ENCODE data around the gene BZW1. TPM values are rescaled to one million over a fixed set of nuclear protein-coding genes. Genes with fewer than 3 reads are reported as not detected.

Gene BZW1
- total RNA-seq, 3 donors from 2014 or later (not counting 1 experiment from before 2014, with no cell fraction given) = 393 to 417 (median 411) TPM

DNA sequence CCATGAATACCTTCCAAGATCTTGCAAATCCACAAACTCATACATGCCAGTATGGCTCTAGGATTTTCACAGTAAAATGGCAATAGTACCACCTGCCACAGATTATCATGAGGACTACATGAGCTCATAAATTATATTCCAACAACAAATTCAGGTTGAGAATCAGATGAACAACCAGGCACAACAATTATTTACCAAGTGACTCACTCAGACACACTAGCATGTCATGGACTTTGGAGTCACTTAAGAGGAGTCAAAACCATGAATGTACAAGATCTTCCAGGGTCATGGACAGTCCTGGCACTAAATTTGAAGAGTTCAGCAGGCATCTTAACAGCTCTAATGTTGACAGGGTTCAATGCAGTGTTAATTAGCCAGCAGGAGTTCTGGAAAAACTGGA lies 34.4 kb upstream of the BZW1 start:
- Mint-ChIP-seq H3K27me3 (ENCODE audit: low read depth in 2 of 2) (peaks cover 4 to 13% of the 10 kb centered on the region in 2 donors), H3K4me3 (no peak overlapping the region), H3K27ac (no peak overlapping the region), H3K4me1 (no peaks in the 10 kb centered on the region), H3K9me3 (peaks cover 0 to 2% of the 10 kb centered on the region in 2 donors), H3K36me3 (no peaks in the 10 kb centered on the region)
- TF ChIP-seq, protein P1, sequence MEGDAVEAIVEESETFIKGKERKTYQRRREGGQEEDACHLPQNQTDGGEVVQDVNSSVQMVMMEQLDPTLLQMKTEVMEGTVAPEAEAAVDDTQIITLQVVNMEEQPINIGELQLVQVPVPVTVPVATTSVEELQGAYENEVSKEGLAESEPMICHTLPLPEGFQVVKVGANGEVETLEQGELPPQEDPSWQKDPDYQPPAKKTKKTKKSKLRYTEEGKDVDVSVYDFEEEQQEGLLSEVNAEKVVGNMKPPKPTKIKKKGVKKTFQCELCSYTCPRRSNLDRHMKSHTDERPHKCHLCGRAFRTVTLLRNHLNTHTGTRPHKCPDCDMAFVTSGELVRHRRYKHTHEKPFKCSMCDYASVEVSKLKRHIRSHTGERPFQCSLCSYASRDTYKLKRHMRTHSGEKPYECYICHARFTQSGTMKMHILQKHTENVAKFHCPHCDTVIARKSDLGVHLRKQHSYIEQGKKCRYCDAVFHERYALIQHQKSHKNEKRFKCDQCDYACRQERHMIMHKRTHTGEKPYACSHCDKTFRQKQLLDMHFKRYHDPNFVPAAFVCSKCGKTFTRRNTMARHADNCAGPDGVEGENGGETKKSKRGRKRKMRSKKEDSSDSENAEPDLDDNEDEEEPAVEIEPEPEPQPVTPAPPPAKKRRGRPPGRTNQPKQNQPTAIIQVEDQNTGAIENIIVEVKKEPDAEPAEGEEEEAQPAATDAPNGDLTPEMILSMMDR (IDR thresholded peaks at IDR 0.05) = no peak
- Histone ChIP-seq H3K27me3 (ENCODE audit: control insufficient read depth, insufficient read depth, low read length) (no peaks in the 10 kb centered on the region), H3K4me3 (ENCODE audit: low read length) (no peak overlapping the region), H3K36me3 (ENCODE audit: control insufficient read depth, insufficient read depth, low read length) (no peaks in the 10 kb centered on the region), H3K4me1 (ENCODE audit: control insufficient read depth, insufficient read depth, low read length) (no peaks in the 10 kb centered on the region), H3K27ac (ENCODE audit: low read length) (no peak overlapping the region), H3K9me3 (ENCODE audit: control insufficient read depth, insufficient read depth, low read length) (no peaks in the 10 kb centered on the region)
- DNase-seq = no peak
- intact Hi-C loops (cut with micrococcal nuclease) = no loop called here
- no peak for ATAC-seq

DNA sequence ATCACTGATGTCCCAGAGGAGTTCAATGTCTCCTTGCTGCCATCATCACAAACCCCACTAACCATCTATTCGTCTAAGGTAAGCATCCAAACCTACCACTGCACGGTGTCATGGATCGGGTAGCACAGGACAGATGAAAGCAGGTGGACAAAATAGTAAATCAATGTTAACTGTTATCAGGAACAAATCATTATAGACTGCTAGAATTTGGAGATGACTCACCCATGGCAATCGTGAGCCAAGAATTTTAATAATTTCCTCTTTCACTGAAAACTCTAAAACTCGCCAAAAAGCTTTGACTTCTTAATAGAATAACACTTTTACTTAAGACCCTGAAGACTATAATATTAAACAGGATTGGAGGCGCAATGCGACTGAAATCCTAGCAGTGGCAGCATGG lies 33.7 kb upstream of the BZW1 start:
- intact Hi-C loops (cut with micrococcal nuclease) = no loop called here
- Mint-ChIP-seq H3K27ac (no peak overlapping the region), H3K4me3 (no peak overlapping the region), H3K4me1 (no peaks in the 10 kb centered on the region), H3K36me3 (no peaks in the 10 kb centered on the region), H3K9me3 (peaks cover 0 to 2% of the 10 kb centered on the region in 2 donors), H3K27me3 (ENCODE audit: low read depth in 2 of 2) (peaks cover 4 to 6% of the 10 kb centered on the region in 2 donors)
- Histone ChIP-seq H3K9me3 (ENCODE audit: control insufficient read depth, insufficient read depth, low read length) (no peaks in the 10 kb centered on the region), H3K4me1 (ENCODE audit: control insufficient read depth, insufficient read depth, low read length) (no peaks in the 10 kb centered on the region), H3K4me3 (ENCODE audit: low read length) (no peak overlapping the region), H3K27me3 (ENCODE audit: control insufficient read depth, insufficient read depth, low read length) (no peaks in the 10 kb centered on the region), H3K36me3 (ENCODE audit: control insufficient read depth, insufficient read depth, low read length) (no peaks in the 10 kb centered on the region), H3K27ac (ENCODE audit: low read length) (no peak overlapping the region)
- ATAC-seq (no peak), DNase-seq (no peak)
- 85% methylated on average over 7 of the region's 7 CpGs for WGBS (ENCODE audit: insufficient coverage)
- TF ChIP-seq, protein P1 (IDR thresholded peaks at IDR 0.05) = no peak

DNA sequence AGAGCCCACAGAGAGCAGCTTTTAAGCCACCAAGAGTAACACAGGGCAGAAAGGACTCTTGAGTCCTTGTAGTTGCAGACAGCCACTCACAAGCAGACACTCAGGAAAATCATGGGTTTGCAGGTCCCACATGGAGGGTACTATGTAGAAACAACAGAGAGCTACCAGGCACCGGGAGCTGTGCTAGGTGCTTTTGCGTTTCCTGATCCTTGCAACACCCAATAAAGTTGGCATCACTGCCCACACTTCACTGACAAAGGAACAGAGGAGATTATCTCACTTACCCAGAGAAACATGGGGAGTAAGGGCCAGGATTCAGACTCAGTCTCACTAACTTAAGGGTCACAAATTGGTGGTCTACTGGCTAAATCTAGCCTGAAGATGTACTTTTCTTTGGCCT lies 32.5 kb upstream of the BZW1 start:
- WGBS (ENCODE audit: insufficient coverage) = 100% methylated on average over 2 of the region's 2 CpGs
- ATAC-seq = no peak
- intact Hi-C loops (cut with micrococcal nuclease) = no loop called here
- Mint-ChIP-seq H3K4me3 (no peak overlapping the region), H3K9me3 (no peaks in the 10 kb centered on the region), H3K36me3 (no peaks in the 10 kb centered on the region), H3K4me1 (no peaks in the 10 kb centered on the region), H3K27me3 (ENCODE audit: low read depth in 2 of 2) (peaks cover 6% of the 10 kb centered on the region in 2 donors), H3K27ac (no peak overlapping the region)
- H3K4me1 ChIP-seq (ENCODE audit: control insufficient read depth, insufficient read depth, low read length) = no peaks in the 10 kb centered on the region
- H3K4me3 ChIP-seq (ENCODE audit: low read length) = no peak overlapping the region
- H3K9me3 ChIP-seq (ENCODE audit: control insufficient read depth, insufficient read depth, low read length) = no peaks in the 10 kb centered on the region
- TF ChIP-seq, protein P1 (IDR thresholded peaks at IDR 0.05) = no peak
- no peak overlapping the region for H3K27ac ChIP-seq (ENCODE audit: low read length)
- no peaks in the 10 kb centered on the region for H3K36me3 ChIP-seq (ENCODE audit: control insufficient read depth, insufficient read depth, low read length)
- no peaks in the 10 kb centered on the region for H3K27me3 ChIP-seq (ENCODE audit: control insufficient read depth, insufficient read depth, low read length)
- no peak for DNase-seq

DNA sequence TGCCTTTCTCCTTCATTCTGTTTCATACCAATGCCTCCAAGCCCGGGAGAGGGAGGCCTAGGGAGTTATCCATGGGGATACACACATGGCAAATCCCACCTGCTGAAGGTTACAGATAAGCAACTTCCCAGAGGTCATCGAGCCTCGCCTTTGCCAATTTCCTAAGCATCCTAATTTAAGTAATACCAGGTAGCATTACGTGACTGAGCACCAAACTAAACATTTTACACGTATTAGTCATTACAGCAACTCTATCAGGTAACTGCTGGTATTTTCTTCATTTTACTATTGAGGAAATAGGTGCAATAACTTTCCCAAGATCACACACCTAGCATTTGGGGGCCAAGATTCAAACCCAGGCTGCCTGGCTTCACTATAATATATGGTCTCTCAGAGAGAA lies 30.1 kb upstream of the BZW1 start:
- no peaks in the 10 kb centered on the region for H3K36me3 Mint-ChIP-seq
- no peak overlapping the region for H3K4me3 ChIP-seq (ENCODE audit: low read length)
- H3K9me3 ChIP-seq (ENCODE audit: control insufficient read depth, insufficient read depth, low read length) = no peaks in the 10 kb centered on the region
- H3K27ac ChIP-seq (ENCODE audit: low read length) = no peak overlapping the region
- TF ChIP-seq, protein P1 (IDR thresholded peaks at IDR 0.05) = no peak
- WGBS (ENCODE audit: insufficient coverage) = 84% methylated on average over 5 of the region's 5 CpGs
- H3K4me1 ChIP-seq (ENCODE audit: control insufficient read depth, insufficient read depth, low read length) = no peaks in the 10 kb centered on the region
- H3K27me3 ChIP-seq (ENCODE audit: control insufficient read depth, insufficient read depth, low read length) = no peaks in the 10 kb centered on the region
- intact Hi-C loops (cut with micrococcal nuclease) = no loop called here
- H3K27me3 Mint-ChIP-seq (ENCODE audit: low read depth in 2 of 2) = peaks cover 3 to 6% of the 10 kb centered on the region in 2 donors
- no peak overlapping the region for H3K27ac Mint-ChIP-seq
- H3K4me3 Mint-ChIP-seq = no peak overlapping the region
- no peak for ATAC-seq
- H3K36me3 ChIP-seq (ENCODE audit: control insufficient read depth, insufficient read depth, low read length) = no peaks in the 10 kb centered on the region
- no peaks in the 10 kb centered on the region for H3K4me1 Mint-ChIP-seq
- H3K9me3 Mint-ChIP-seq = no peaks in the 10 kb centered on the region
- no peak for DNase-seq

Data from natural killer cell (primary cell).